ENCODE measurements around the gene CASKIN1.
"Not testable (repeated sequence)": the region's sequence is repeated elsewhere in the genome, so short reads cannot be mapped to it uniquely, and the experiment has no call there.

The CASKIN1 gene

GRCh38 chr16:2205104-2205966 lies 8.9 kb upstream of the CASKIN1 start, which contains the start of gene MLST8:
Gene MLST8, plus strand, starts transcription at chr16:2205454. Its CDS starts 632 bp downstream, at chr16:2206086.
- H3K4me3 ChIP-seq (ENCODE audit: low read depth, low read length): peak within 1 kb of the TSS; percentile 79
- TF ChIP-seq CTCF (conservative IDR thresholded peaks at IDR 0.05; ENCODE audit: low read depth, low read length): no peak
- peak; percentile 90 for DNase-seq (ENCODE audit: low read depth)

GRCh38 chr16:2204416-2205103 lies 8.2 kb upstream of the CASKIN1 start:
- peak overlapping the region; percentile 79 for H3K4me3 ChIP-seq (ENCODE audit: low read depth, low read length)
- DNase-seq (ENCODE audit: low read depth): no peak
- TF ChIP-seq CTCF (conservative IDR thresholded peaks at IDR 0.05; ENCODE audit: low read depth, low read length): no peak

GRCh38 chr16:2203119-2203688 lies 6.8 kb upstream of the CASKIN1 start:
- DNase-seq (ENCODE audit: low read depth); H3K4me3 ChIP-seq (ENCODE audit: low read depth, low read length): not testable (repeated sequence)

- DNase-seq (ENCODE audit: low read depth): no peak
- H3K4me3 ChIP-seq (ENCODE audit: low read depth, low read length): no peak overlapping the region
- TF ChIP-seq CTCF (conservative IDR thresholded peaks at IDR 0.05; ENCODE audit: low read depth, low read length): no peak
Observed at GRCh38 chr16:2200313-2200712, 3.9 kb upstream of the CASKIN1 start.

- H3K4me3 ChIP-seq (ENCODE audit: low read depth, low read length): no peak overlapping the region
- TF ChIP-seq CTCF (conservative IDR thresholded peaks at IDR 0.05; ENCODE audit: low read depth, low read length): no peak
- no peak for DNase-seq (ENCODE audit: low read depth)
Observed at GRCh38 chr16:2199621-2200139, 3.3 kb upstream of the CASKIN1 start.

- TF ChIP-seq CTCF (conservative IDR thresholded peaks at IDR 0.05; ENCODE audit: low read depth, low read length): no peak
- H3K4me3 ChIP-seq (ENCODE audit: low read depth, low read length): no peak overlapping the region
- no peak for DNase-seq (ENCODE audit: low read depth)
Observed at GRCh38 chr16:2199095-2199494, 2.7 kb upstream of the CASKIN1 start.

GRCh38 chr16:2198283-2198682 lies 1.9 kb upstream of the CASKIN1 start:
- H3K4me3 ChIP-seq (ENCODE audit: low read depth, low read length): no peak overlapping the region
- DNase-seq (ENCODE audit: low read depth): no peak
- TF ChIP-seq CTCF (conservative IDR thresholded peaks at IDR 0.05; ENCODE audit: low read depth, low read length): no peak

Data from choroid plexus epithelial cell (primary cell).